HG02840 (cell line): ENCODE measurements around the gene XPR1.
"Not testable (repeated sequence)": the region's sequence is repeated elsewhere in the genome, so short reads cannot be mapped to it uniquely, and the experiment has no call there.

Source experiments
- ATAC-seq: cut with Tn5 transposase; IDR thresholded peaks from one replicate; pipeline ENCODE4 v1.9.1; 2021; ENCODE audit warnings: mild to moderate bottlenecking, moderate library complexity, moderate number of reproducible peaks; ENCODE audit not compliant: unreplicated experiment, low FRiP score

The XPR1 gene

GRCh38 chr1:180641662-180642061, 9.8 kb downstream of the XPR1 start:
- no peak for ATAC-seq

DNA sequence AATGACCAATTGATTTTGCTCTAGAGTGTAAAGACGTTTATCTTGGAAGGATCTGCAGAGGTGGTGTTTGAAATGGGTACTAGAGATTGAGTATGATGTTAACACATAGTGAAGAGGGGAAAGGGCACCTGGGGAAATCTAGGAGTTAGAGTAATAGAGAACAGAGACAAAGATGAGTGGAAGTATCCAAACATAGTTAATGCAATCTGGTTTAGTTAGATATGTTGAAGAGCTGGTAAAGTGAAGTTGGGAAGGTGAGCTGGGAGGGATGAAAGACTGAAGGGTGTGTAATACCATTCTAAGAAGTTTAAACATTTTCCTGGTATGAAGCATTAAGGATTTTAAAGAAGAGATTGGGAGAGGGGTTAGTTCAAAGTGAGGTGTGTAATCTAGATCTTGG, 11.0 kb downstream of the XPR1 start:
- no peak for ATAC-seq

GRCh38 chr1:180643693-180644092, 11.9 kb downstream of the XPR1 start:
- ATAC-seq: no peak

DNA sequence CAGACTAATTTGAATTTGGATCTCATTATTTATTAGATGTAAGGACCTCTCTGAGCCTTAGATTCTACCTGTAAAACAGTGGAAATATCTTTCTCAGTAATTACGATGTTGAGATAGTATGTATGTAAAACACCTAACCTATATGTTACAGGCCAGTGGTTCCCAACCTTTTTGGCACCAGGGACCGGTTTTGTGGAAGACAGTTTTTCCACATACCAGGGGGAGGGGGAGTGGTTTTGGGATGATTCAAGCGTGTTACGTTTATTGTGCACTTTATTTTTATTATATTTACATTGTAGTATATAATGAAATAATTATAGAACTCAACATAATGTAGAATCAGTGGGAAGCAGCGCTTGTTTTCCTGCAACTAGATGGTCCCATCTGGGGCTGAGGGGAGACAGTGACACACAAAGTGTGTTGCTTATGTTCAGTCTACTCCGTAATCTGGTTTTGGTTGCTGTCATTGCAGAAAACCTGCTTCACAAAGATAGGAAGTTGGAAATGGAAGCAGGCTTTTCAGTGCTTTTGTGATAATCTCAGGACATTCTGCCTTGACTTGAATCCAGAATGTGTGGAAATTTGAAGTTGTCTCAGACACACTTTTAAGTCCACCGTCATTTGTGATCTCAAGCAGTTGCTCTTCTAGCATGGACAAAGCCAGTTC, 12.8 kb downstream of the XPR1 start:
- ATAC-seq: no peak

- not testable (repeated sequence) for ATAC-seq
These were observed 13.4 kb downstream of the XPR1 start for GRCh38 chr1:180645261-180645660.

GRCh38 chr1:180646093-180646492, 14.3 kb downstream of the XPR1 start:
- ATAC-seq: no peak

DNA sequence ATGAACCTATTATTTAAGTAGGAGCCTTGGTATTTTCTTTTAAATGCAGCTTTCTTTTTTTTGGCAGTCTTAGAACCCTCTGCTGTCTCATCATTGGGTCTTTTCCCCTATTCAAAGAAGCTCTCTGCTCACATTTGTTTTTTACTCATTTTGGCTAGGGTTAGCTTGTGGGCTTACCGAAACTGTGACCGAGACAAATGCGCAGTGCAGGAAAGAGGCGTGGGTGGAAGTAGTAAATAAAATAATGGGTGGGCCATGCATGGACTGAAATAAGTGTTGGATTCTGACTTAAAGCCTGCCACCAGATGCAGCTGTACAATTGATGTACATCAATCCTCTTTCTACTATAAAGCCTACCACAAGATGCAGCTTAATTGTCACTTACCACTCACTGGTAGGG, 14.7 kb downstream of the XPR1 start:
- no peak for ATAC-seq

- no peak for ATAC-seq
These were observed 21.0 kb downstream of the XPR1 start for GRCh38 chr1:180652792-180653191.

DNA sequence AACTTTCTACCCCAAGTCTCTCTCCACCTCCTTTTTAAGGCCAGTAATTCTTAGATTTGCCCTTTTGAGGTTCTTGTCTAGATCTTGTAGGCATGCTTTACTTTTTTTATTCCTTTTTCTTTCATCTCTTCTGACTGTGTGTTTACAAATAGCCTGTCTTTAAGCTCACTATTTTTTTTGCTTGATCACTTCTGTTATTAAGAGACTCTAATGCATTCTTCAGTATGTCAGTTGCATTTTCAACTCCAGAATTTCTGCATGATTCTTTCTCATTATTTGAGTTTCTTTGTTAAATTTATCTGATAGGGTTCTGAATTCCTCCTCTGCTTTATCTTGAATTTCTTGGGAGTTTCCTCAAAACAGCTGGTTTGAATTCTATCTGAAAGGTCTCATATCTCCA, 30.9 kb downstream of the XPR1 start:
- ATAC-seq: no peak

- no peak for ATAC-seq
These were observed 38.9 kb downstream of the XPR1 start for GRCh38 chr1:180670681-180671080.

DNA sequence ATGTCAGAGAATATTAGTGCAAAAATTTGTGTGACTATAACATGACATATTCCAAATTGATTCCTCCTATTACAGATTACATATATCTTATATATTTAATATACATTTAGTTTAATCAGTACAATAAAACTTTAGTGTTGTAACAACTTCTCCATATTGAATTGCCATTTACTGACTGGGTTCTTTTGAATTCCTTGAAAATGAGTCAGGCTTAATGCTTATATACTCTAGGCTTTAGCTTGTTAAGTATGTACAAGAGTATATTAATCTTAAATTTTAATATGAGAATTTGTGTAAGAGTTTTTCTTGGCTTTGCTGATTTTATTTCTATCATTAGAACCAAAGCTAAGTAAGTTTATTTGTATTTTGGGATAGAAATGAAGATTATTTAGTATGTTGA, 40.3 kb downstream of the XPR1 start:
- ATAC-seq: no peak

DNA sequence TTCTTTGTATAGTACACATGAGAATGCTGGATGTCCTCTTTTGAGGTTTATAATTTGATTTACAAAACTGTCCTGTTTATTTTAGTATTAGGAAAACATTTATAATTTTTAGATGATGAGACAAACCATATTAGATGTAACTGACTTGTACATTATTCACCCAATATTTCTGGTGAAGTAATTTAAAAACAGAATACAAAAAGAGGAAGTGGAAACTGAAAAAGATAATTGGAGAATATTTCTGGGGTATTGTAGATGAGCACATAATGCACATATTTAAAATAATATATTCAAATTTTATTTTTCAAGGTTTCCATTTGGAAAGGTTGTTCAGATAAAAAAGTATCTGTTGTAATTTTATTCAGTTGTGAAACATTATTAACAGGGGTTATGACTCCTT, 40.7 kb downstream of the XPR1 start:
- ATAC-seq: no peak

- no peak for ATAC-seq
These were observed 43.0 kb downstream of the XPR1 start for GRCh38 chr1:180674603-180675530.

DNA sequence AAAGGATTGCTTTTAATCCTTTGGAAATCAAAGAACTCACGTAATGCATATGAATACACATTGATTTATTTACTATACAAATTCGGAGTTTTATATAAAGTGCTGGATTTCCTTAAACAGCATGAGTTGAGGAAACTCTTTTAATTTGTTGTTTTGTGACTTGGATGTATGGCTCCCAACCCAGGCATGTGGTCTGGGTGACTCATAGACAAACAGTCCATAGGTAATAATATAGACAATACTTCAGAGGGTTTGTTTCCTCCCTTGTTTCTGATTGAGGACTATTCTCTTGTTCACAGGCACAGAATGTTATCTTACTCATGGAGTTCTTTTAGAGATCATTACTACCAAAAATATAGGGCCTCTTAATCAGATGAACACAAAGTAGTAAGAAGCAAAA, 43.8 kb downstream of the XPR1 start:
- ATAC-seq: no peak

- no peak for ATAC-seq
These were observed 48.8 kb downstream of the XPR1 start for GRCh38 chr1:180680558-180681144.

- not testable (repeated sequence) for ATAC-seq
These were observed 51.3 kb downstream of the XPR1 start for GRCh38 chr1:180683117-180683516.

GRCh38 chr1:180691322-180691913, 59.6 kb downstream of the XPR1 start:
- ATAC-seq: no peak

DNA sequence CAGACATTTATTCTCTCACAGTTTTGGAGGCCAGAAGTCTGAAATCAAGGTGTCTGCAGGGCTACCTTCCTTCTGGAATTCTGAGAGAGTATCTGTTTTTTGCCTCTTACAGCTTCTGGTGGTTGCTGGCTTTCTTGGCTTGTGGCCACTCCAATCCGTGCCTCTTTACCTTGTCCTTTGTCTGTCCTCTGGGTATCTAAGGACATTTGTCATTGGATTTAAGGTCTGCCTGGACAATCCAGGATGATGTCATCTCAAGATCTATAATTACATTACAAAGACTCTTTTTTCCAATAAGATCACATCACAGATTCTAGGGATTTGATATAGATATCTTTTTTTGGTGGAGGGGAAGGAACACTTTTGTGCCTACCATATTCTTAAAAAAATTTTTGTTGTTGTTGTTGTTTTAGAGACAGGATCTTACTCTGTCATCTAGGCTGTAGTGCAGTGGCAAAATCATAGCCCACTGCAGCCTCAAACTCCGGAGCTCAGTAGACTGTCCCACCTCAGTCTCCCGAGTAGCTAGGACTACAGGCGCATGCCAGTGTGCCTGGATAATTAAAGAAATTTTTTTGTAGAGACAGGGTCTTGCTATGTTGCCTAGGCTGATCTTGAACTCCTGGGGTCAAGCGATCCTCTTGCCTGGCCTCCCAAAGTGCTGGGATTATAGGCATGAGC, 61.9 kb downstream of the XPR1 start:
- ATAC-seq: no peak

DNA sequence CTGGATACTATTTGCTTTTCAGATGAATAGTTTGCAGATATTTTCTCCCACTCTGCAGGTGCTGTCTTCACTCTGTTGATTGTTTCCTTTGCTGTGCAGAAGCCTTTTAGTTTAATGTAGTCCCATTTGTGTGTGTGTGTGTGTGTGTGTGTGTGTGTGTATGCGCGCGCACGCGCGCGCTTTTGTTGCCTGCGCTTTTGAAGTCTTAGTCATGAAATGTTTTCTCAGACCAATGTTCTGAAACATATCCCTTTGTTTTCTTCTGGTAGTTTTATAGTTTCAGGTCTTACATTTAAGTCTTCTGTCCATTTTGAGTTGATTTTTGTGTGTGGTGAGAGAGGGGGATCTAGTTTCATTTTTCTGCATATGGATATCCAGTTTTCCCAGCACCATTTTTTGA, 63.5 kb downstream of the XPR1 start:
- ATAC-seq: no peak

- no peak for ATAC-seq
These were observed 64.5 kb downstream of the XPR1 start for GRCh38 chr1:180696361-180696760.

GRCh38 chr1:180698580-180698979, 66.8 kb downstream of the XPR1 start:
- ATAC-seq: no peak
